AG04450 (cell line): ENCODE data around the gene IL1RAPL1. TPM values are rescaled to one million over a fixed set of nuclear protein-coding genes. Genes with fewer than 3 reads are reported as not detected.

Source experiments
- CTCF ChIA-PET: fragments of 300-600, 350-600 bp; formaldehyde crosslinking; extraction: SDS; loops from one replicate; lab custom pipeline; 2022; ENCODE audit warnings: antibody characterized with exemption, inconsistent platforms; lab: Charles Lee
- POLR2A ChIA-PET: fragments of 350-600 bp; formaldehyde crosslinking; extraction: SDS; loops from one replicate; lab custom pipeline; 2021; ENCODE audit warnings: antibody characterized with exemption, inconsistent platforms; lab: Yijun Ruan, JAX
- DNase-seq: peaks from one replicate; pipeline ENCODE4 v3.0.0-alpha.2; 2011; ENCODE audit warnings: low read depth, low spot score
- H3K27ac ChIP-seq: one replicate; pipeline ENCODE4 v1.5.1; 2012; ENCODE audit warnings: low read depth, low read length, control low read depth
- H3K27me3 ChIP-seq: one replicate; pipeline ENCODE4 v1.6.0; 2012; ENCODE audit warnings: low read length; ENCODE audit not compliant: control insufficient read depth, insufficient read depth
- H3K4me3 ChIP-seq: 2 replicates; pipeline ENCODE4 v1.5.1; 2011; ENCODE audit warnings: mild to moderate bottlenecking, low read depth, low read length, control low read depth
- H3K9me3 ChIP-seq: 2 replicates; pipeline ENCODE4 v1.5.1; 2012; ENCODE audit warnings: low read length; ENCODE audit not compliant: control insufficient read depth, insufficient read depth
- CTCF ChIP-seq: IDR thresholded peaks from 2 replicates; pipeline ENCODE4 v1.5.1; 2011; ENCODE audit warnings: low read depth, low read length, control low read depth, inconsistent platforms
- polyA plus RNA-seq: library from polyadenylated mRNA; depleted of rRNA; stranded (reverse); fragments of >200 nt; gene quantifications from 2 replicates; pipeline ENCODE4 v1.2.3, GENCODE V29; 2011

Gene IL1RAPL1
- polyA plus RNA-seq, 1 experiment: 0.93 TPM

- TF ChIP-seq CTCF: no peak
- no peak overlapping the region for H3K27ac ChIP-seq
- H3K4me3 ChIP-seq: no peak overlapping the region
- DNase-seq: peak; percentile 16
- H3K9me3 ChIP-seq: no peaks in the 10 kb centered on the region
- ChIA-PET POLR2A (no interaction called here), CTCF (no interaction called here)
- no peaks in the 10 kb centered on the region for H3K27me3 ChIP-seq
Observed at GRCh38 chrX:29145316-29145715, 558.1 kb downstream of the IL1RAPL1 start.

GRCh38 chrX:29148511-29148910 is 561.3 kb downstream of the IL1RAPL1 start:
- Histone ChIP-seq H3K9me3 (no peaks in the 10 kb centered on the region), H3K27me3 (no peaks in the 10 kb centered on the region), H3K27ac (no peak overlapping the region), H3K4me3 (no peak overlapping the region)
- ChIA-PET CTCF (no interaction called here), POLR2A (no interaction called here)
- no peak for DNase-seq
- no peak for TF ChIP-seq CTCF

GRCh38 chrX:29155286-29155685 is 568.0 kb downstream of the IL1RAPL1 start:
- no peak for TF ChIP-seq CTCF
- CTCF ChIA-PET: no interaction called here
- POLR2A ChIA-PET: no interaction called here
- no peaks in the 10 kb centered on the region for H3K9me3 ChIP-seq
- no peak for DNase-seq
- H3K27me3 ChIP-seq: no peaks in the 10 kb centered on the region
- H3K27ac ChIP-seq: no peak overlapping the region
- H3K4me3 ChIP-seq: no peak overlapping the region

GRCh38 chrX:29172880-29173279 is 585.6 kb downstream of the IL1RAPL1 start:
- Histone ChIP-seq H3K27me3 (no peaks in the 10 kb centered on the region), H3K4me3 (no peak overlapping the region), H3K9me3 (no peaks in the 10 kb centered on the region), H3K27ac (no peak overlapping the region)
- POLR2A ChIA-PET: no interaction called here
- CTCF ChIA-PET: no interaction called here
- TF ChIP-seq CTCF: no peak
- DNase-seq: no peak

- H3K27me3 ChIP-seq: no peaks in the 10 kb centered on the region
- POLR2A ChIA-PET: no interaction called here
- DNase-seq: no peak
- no peak for TF ChIP-seq CTCF
- CTCF ChIA-PET: no interaction called here
- no peaks in the 10 kb centered on the region for H3K9me3 ChIP-seq
- H3K27ac ChIP-seq: no peak overlapping the region
- H3K4me3 ChIP-seq: no peak overlapping the region
Observed at GRCh38 chrX:29187264-29187663, 600.0 kb downstream of the IL1RAPL1 start.
